H9 (cell line): ENCODE data around the gene ADRM1. TPM values are rescaled to one million over a fixed set of nuclear protein-coding genes. Genes with fewer than 3 reads are reported as not detected.

Source experiments
- DNase-seq: peaks from one replicate; pipeline ENCODE4 v3.0.0-alpha.2; 2017
- H2AFZ ChIP-seq: one replicate; pipeline ENCODE4 v1.6.1; 2013; ENCODE audit warnings: mild to moderate bottlenecking, low read length, control low read depth, moderate library complexity
- H2AK5ac ChIP-seq: 2 replicates; pipeline ENCODE4 v1.6.1; 2013; ENCODE audit warnings: low read length, control low read depth, mixed read lengths; ENCODE audit not compliant: insufficient read length
- H2BK120ac ChIP-seq: one replicate; pipeline ENCODE4 v1.6.1; 2013; ENCODE audit warnings: low read depth, mild to moderate bottlenecking, low read length, control low read depth, inconsistent platforms; ENCODE audit not compliant: poor library complexity, severe bottlenecking
- H2BK12ac ChIP-seq: 2 replicates; pipeline ENCODE4 v1.6.1; 2013; ENCODE audit warnings: low read length, control low read depth, mixed read lengths, low read depth; ENCODE audit not compliant: insufficient read length
- H2BK15ac ChIP-seq: 2 replicates; pipeline ENCODE4 v1.6.1; 2013; ENCODE audit warnings: low read depth, low read length, control low read depth
- H2BK20ac ChIP-seq: one replicate; pipeline ENCODE4 v1.6.1; 2013; ENCODE audit warnings: low read depth, mild to moderate bottlenecking, low read length, control low read depth, inconsistent platforms; ENCODE audit not compliant: poor library complexity, severe bottlenecking
- H2BK5ac ChIP-seq: 2 replicates; pipeline ENCODE4 v1.6.1; 2013; ENCODE audit warnings: low read length, control low read depth, mixed read lengths; ENCODE audit not compliant: insufficient read length
- H3K14ac ChIP-seq: 2 replicates; pipeline ENCODE4 v1.6.1; 2013; ENCODE audit warnings: low read length, control low read depth; ENCODE audit not compliant: insufficient read depth
- H3K18ac ChIP-seq: 2 replicates; pipeline ENCODE4 v1.6.1; 2013; ENCODE audit warnings: low read depth, mild to moderate bottlenecking, mixed read lengths, low read length, control low read depth; ENCODE audit not compliant: insufficient read length
- H3K23ac ChIP-seq: 2 replicates; pipeline ENCODE4 v1.6.1; 2013; ENCODE audit warnings: low read length, control low read depth, mixed read lengths, low read depth; ENCODE audit not compliant: insufficient read length
- H3K23me2 ChIP-seq: 2 replicates; pipeline ENCODE4 v1.6.1; 2013; ENCODE audit warnings: low read depth, mild to moderate bottlenecking, mixed read lengths, low read length, control low read depth; ENCODE audit not compliant: insufficient read length, poor library complexity, severe bottlenecking
- H3K27ac ChIP-seq: 2 replicates; pipeline ENCODE4 v1.5.1; 2013; ENCODE audit warnings: low read length, control low read depth, mixed read lengths, low read depth; ENCODE audit not compliant: insufficient read length
- H3K27me3 ChIP-seq: 2 replicates; pipeline ENCODE4 v1.6.1; 2013; ENCODE audit warnings: low read length, control low read depth, inconsistent platforms; ENCODE audit not compliant: insufficient read depth
- H3K4ac ChIP-seq: 2 replicates; pipeline ENCODE4 v1.6.1; 2013; ENCODE audit warnings: low read depth, mild to moderate bottlenecking, control low read depth, inconsistent platforms, low read length, moderate library complexity
- H3K4me1 ChIP-seq: 2 replicates; pipeline ENCODE4 v1.6.1; 2013; ENCODE audit warnings: low read length, control low read depth, inconsistent platforms; ENCODE audit not compliant: insufficient read depth
- H3K4me2 ChIP-seq: 2 replicates; pipeline ENCODE4 v1.6.1; 2013; ENCODE audit warnings: low read length, control low read depth, mixed read lengths; ENCODE audit not compliant: insufficient read length, insufficient read depth
- H3K56ac ChIP-seq: 2 replicates; pipeline ENCODE4 v1.6.1; 2013; ENCODE audit warnings: low read depth, mild to moderate bottlenecking, mixed read lengths, low read length, control low read depth; ENCODE audit not compliant: insufficient read length
- H3K79me1 ChIP-seq: 2 replicates; pipeline ENCODE4 v1.6.1; 2013; ENCODE audit warnings: low read depth, mild to moderate bottlenecking, moderate library complexity, low read length, control low read depth, inconsistent platforms; ENCODE audit not compliant: insufficient read depth, poor library complexity, severe bottlenecking
- H3K79me2 ChIP-seq: 2 replicates; pipeline ENCODE4 v1.6.1; 2013; ENCODE audit warnings: low read length, control low read depth, inconsistent platforms; ENCODE audit not compliant: insufficient read depth
- H3K9ac ChIP-seq: 2 replicates; pipeline ENCODE4 v1.6.1; 2013; ENCODE audit warnings: low read length, control low read depth, mixed read lengths; ENCODE audit not compliant: insufficient read length; ENCODE audit errors: extremely low read depth
- H3K9me3 ChIP-seq: one replicate; pipeline ENCODE4 v1.6.1; 2013; ENCODE audit warnings: low read depth, low read length, inconsistent platforms; ENCODE audit not compliant: control insufficient read depth
- H3T11ph ChIP-seq: one replicate; pipeline ENCODE4 v1.6.1; 2013; ENCODE audit warnings: mild to moderate bottlenecking, low read length, control low read depth, inconsistent platforms
- H4K20me1 ChIP-seq: one replicate; pipeline ENCODE4 v1.6.1; 2013; ENCODE audit not compliant: control insufficient read depth, insufficient read length, insufficient read depth
- H4K5ac ChIP-seq: 2 replicates; pipeline ENCODE4 v1.6.1; 2013; ENCODE audit warnings: low read depth, mild to moderate bottlenecking, mixed read lengths, low read length, control low read depth; ENCODE audit not compliant: insufficient read length
- H4K8ac ChIP-seq: replicated peaks from 2 replicates; pipeline ENCODE4 v1.6.1; 2013; ENCODE audit warnings: low read length, control low read depth, mixed read lengths, low read depth; ENCODE audit not compliant: insufficient read length
- H4K91ac ChIP-seq: 2 replicates; pipeline ENCODE4 v1.6.1; 2013; ENCODE audit warnings: low read depth, mild to moderate bottlenecking, moderate library complexity, mixed read lengths, low read length, control low read depth; ENCODE audit not compliant: insufficient read length
- H3K27ac Mint-ChIP-seq, 3 experiments: 2 replicates in 2 of 3; 3 replicates in 1 of 3; pipeline ENCODE4 v1.8.0; 2020 to 2021; ENCODE audit warnings: mixed read lengths in 3 of 3, mild to moderate bottlenecking in 1 of 3, moderate library complexity in 1 of 3
- H3K27me3 Mint-ChIP-seq: 2 replicates; pipeline ENCODE4 v1.8.0; 2021; ENCODE audit warnings: low read depth, mild to moderate bottlenecking, moderate library complexity, mixed read lengths
- H3K36me3 Mint-ChIP-seq, 3 experiments: 2 replicates in 2 of 3; 3 replicates in 1 of 3; pipeline ENCODE4 v1.8.0; 2020 to 2021; ENCODE audit warnings: low read depth in 3 of 3, mixed read lengths in 3 of 3; ENCODE audit not compliant: insufficient read depth in 1 of 3
- H3K4me1 Mint-ChIP-seq, 2 experiments: 2 replicates each; pipeline ENCODE4 v1.8.0; 2020; ENCODE audit warnings: mixed read lengths in 2 of 2
- H3K4me3 Mint-ChIP-seq, 2 experiments: 2 replicates in 1 of 2; 3 replicates in 1 of 2; pipeline ENCODE4 v1.8.0; 2020 to 2021; ENCODE audit warnings: mild to moderate bottlenecking in 2 of 2, mixed read lengths in 2 of 2, moderate library complexity in 1 of 2
- H3K9me3 Mint-ChIP-seq, 2 experiments: 2 replicates in 1 of 2; 3 replicates in 1 of 2; pipeline ENCODE4 v1.8.0; 2020; ENCODE audit warnings: mild to moderate bottlenecking in 2 of 2, mixed read lengths in 2 of 2, moderate library complexity in 1 of 2
- CTCF ChIP-seq: fragments of 200-600 bp; sonication (generic); conservative IDR thresholded peaks from 3 replicates; pipeline ENCODE4 v1.8.0; 2021; ENCODE audit warnings: antibody characterized with exemption, mild to moderate bottlenecking
- WGBS: extraction: QIAGEN DNeasy Blood & Tissue Kit; methylation state at CpG from one replicate; pipeline ENCODE4 v1.1.7; 2013; ENCODE audit warnings: missing lambda C conversion rate, low lambda C conversion rate, mixed read lengths; ENCODE audit not compliant: insufficient read length; ENCODE audit errors: extremely low coverage; 5-methylcytosine and 5-hydroxymethylcytosine counted together
- total RNA-seq: library from RNA; stranded (reverse); gene quantifications from 2 replicates; pipeline ENCODE4 v1.2.1, GENCODE V29; 2021

The ADRM1 gene
- total RNA-seq, 1 experiment from 2014 or later, result 153 TPM

- no peak for DNase-seq
- Histone ChIP-seq H3K4ac (no peak overlapping the region), H3K4me1 (no peaks in the 10 kb centered on the region), H3T11ph (no peak overlapping the region), H2BK5ac (no peak overlapping the region), H2BK20ac (no peak overlapping the region), H3K23me2 (no peaks in the 10 kb centered on the region), H2BK12ac (no peak overlapping the region), H2AFZ (no peak overlapping the region), H4K5ac (no peak overlapping the region), H3K79me2 (no peaks in the 10 kb centered on the region), H2BK15ac (no peak overlapping the region), H3K4me2 (no peak overlapping the region), H4K20me1 (no peaks in the 10 kb centered on the region), H3K9ac (no peak overlapping the region), H4K91ac (no peak overlapping the region), H2AK5ac (no peak overlapping the region), H3K23ac (no peak overlapping the region), H2BK120ac (no peak overlapping the region), H3K9me3 (no peaks in the 10 kb centered on the region), H3K27ac (no peak overlapping the region), H4K8ac (no peak overlapping the region), H3K14ac (no peak overlapping the region), H3K79me1 (no peaks in the 10 kb centered on the region), H3K27me3 (no peaks in the 10 kb centered on the region), H3K56ac (no peak overlapping the region), H3K18ac (no peak overlapping the region)
- WGBS, result no CpG with 5 or more reads among the region's 31 CpGs
- Mint-ChIP-seq H3K27me3 (no peaks in the 10 kb centered on the region), H3K4me3 (no peak overlapping the region), H3K4me1 (no peaks in the 10 kb centered on the region), H3K36me3 (peaks cover 12 to 68% (median 63%) of the 10 kb centered on the region in 3 experiments; a peak in 6 of 7 replicates), H3K27ac (no peak overlapping the region; a peak in 1 of 7 replicates), H3K9me3 (no peaks in the 10 kb centered on the region)
- TF ChIP-seq CTCF, result no peak
Observed at GRCh38 chr20:62281161-62281933, 21.4 kb upstream of the ADRM1 start.
